ENCODE results near the gene BUD13. TPM values are rescaled to one million over a fixed set of nuclear protein-coding genes. Genes with fewer than 3 reads are reported as not detected.

The BUD13 gene
- total and polyA plus RNA-seq, 2 of the 13 experiments (the other 11 are each of a cell fraction or from before 2014, with no cell fraction given): 13.3 to 25.9 TPM

GRCh38 chr11:116812109-116812508 lies 39.3 kb upstream of the BUD13 start (continued):
- no peak for TF ChIP-seq GLI4 (CRISPR knock-in tag; IDR thresholded peaks at IDR 0.05; ENCODE audit: borderline replicate concordance)

- TF ChIP-seq TEAD2 (CRISPR knock-in tag; IDR thresholded peaks at IDR 0.05) (no peak), FUBP1 (CRISPR knock-in tag; IDR thresholded peaks at IDR 0.05; ENCODE audit: borderline replicate concordance) (no peak), CSRNP1 (CRISPR knock-in tag; IDR thresholded peaks at IDR 0.05) (no peak), ARID5B (CRISPR knock-in tag; IDR thresholded peaks at IDR 0.05) (no peak), ZBTB7A (CRISPR knock-in tag; IDR thresholded peaks at IDR 0.05) (no peak)
- BruUV-seq (replicated peaks): no TSS peak
- Histone ChIP-seq H3K4me3 (replicated peaks in 1 of 3; ENCODE audit: insufficient read depth in 1 of 3, low read depth in 2 of 3, low read length in 3 of 3) (no peak overlapping the region), H3K9ac (ENCODE audit: insufficient read depth, low read depth, low read length) (no peak overlapping the region), H3K4me1 (ENCODE audit: insufficient read depth, low read length) (peaks cover 93% of the 10 kb centered on the region), H3K9me3 (ENCODE audit: low read length) (no peaks in the 10 kb centered on the region), H3K4me2 (ENCODE audit: low read depth, low read length) (no peak overlapping the region), H3K27me3 (ENCODE audit: control insufficient read depth in 1 of 2, insufficient read depth in 2 of 2, low read length in 2 of 2) (no peaks in the 10 kb centered on the region), H3K27ac (ENCODE audit: extremely low read length, insufficient read depth, low read length) (peak overlapping the region; percentile 4), H4K20me1 (ENCODE audit: insufficient read depth, low read length) (no peaks in the 10 kb centered on the region), H3K79me2 (ENCODE audit: insufficient read depth, low read length) (no peaks in the 10 kb centered on the region), H3K36me3 (replicated peaks in 1 of 2; ENCODE audit: control insufficient read depth in 1 of 2, insufficient read depth in 2 of 2, low read length in 2 of 2) (no peaks in the 10 kb centered on the region), H2AFZ (ENCODE audit: low read length) (no peak overlapping the region)
- ChIA-PET CTCF (ENCODE audit: low intra/inter-chr PET ratio, low total read pairs) (no interaction called here), POLR2A (interaction anchor here (7.7 to 8.5 kb wide), 2 partner anchors 18 to 19 kb away, joined by 291 to 778 read pairs; partner anchors contain the start of genes APOA1, APOA4, APOA5 and APOC3)
- in situ Hi-C loops (cut with HindIII; ENCODE audit: extremely low pct_ligation_motif_present, low pct_unique_long_range_greater_than_20kb): no loop called here
- intact Hi-C loops (cut with micrococcal nuclease; ENCODE audit: unreplicated experiment): no loop called here
- FAIRE-seq: no peak
- no peak for ATAC-seq
- no peak for DNase-seq (ENCODE audit: low spot score)
- 94% methylated on average over 3 of the region's 3 CpGs for WGBS (ENCODE audit: low lambda C conversion rate)
These were observed 38.4 kb upstream of the BUD13 start for GRCh38 chr11:116811194-116811593.

Measured in HepG2 (cell line).